ENCODE data around the gene ABLIM2.

- TF ChIP-seq CTCF (IDR thresholded peaks at IDR 0.05 in 2 of 3, conservative IDR thresholded peaks at IDR 0.05 in 1 of 3; ENCODE audit: control insufficient read depth in 2 of 3, extremely low read depth in 1 of 3, insufficient read depth in 1 of 3, low read depth in 3 of 3, low read length in 3 of 3) (peak; percentile 37 to 72 (median 48); a peak in 5 of 6 replicates), DPF2 (IDR thresholded peaks at IDR 0.05) (peak; percentile 73), NRF1 (conservative IDR thresholded peaks at IDR 0.05; ENCODE audit: low read depth, low read length) (no peak), RAD51 (IDR thresholded peaks at IDR 0.05) (peak; percentile 64; the same call in 1 of the 2 replicates), TAF1 (IDR thresholded peaks at IDR 0.05; ENCODE audit: borderline replicate concordance, low read depth, low read length) (no peak), ZNF687 (IDR thresholded peaks at IDR 0.05) (peak; percentile 58; the same call in 1 of the 2 replicates), MAX (IDR thresholded peaks at IDR 0.05; ENCODE audit: low read depth, low read length) (no peak), MYC (IDR thresholded peaks at IDR 0.05; ENCODE audit: insufficient read depth, insufficient read length, insufficient replicate concordance, low read length, severe bottlenecking) (no peak), POLR2A (IDR thresholded peaks at IDR 0.05; ENCODE audit: low read depth, low read length) (no peak)
Observed at GRCh38 chr4:8192748-8193738, 34.4 kb upstream of the ABLIM2 start.
